GM12801 (cell line): ENCODE results near the gene NDNF.

Experiments
- CTCF ChIP-seq: IDR thresholded peaks from one replicate; pipeline ENCODE4 v1.5.1; 2011; ENCODE audit warnings: control low read depth; ENCODE audit not compliant: insufficient read length; ENCODE audit errors: extremely low read depth

The NDNF gene

GRCh38 chr4:121016611-121017010 is 55.7 kb downstream of the NDNF start:
- no peak for TF ChIP-seq CTCF

- no peak for TF ChIP-seq CTCF
These were observed 56.9 kb downstream of the NDNF start for GRCh38 chr4:121015421-121015820.

DNA sequence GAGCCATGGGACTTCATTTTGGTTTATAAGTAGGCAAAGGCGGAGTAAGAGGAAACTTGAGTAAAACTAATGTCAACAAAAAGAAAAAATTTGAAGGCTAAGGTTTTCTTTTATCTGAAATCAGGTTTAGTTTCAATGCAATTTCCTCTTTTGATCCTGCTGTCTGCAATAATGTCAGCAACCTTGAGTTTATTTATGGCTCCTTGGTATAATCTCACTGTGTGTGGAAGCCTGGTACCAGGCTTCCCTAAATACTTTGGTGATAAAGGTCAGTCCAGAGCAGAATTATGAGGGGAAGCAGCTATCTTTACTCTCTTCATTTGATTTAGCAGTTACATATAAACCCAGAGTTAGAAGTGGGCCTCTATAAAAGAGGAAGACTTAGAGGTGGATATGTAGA is 57.8 kb downstream of the NDNF start:
- TF ChIP-seq CTCF = no peak

DNA sequence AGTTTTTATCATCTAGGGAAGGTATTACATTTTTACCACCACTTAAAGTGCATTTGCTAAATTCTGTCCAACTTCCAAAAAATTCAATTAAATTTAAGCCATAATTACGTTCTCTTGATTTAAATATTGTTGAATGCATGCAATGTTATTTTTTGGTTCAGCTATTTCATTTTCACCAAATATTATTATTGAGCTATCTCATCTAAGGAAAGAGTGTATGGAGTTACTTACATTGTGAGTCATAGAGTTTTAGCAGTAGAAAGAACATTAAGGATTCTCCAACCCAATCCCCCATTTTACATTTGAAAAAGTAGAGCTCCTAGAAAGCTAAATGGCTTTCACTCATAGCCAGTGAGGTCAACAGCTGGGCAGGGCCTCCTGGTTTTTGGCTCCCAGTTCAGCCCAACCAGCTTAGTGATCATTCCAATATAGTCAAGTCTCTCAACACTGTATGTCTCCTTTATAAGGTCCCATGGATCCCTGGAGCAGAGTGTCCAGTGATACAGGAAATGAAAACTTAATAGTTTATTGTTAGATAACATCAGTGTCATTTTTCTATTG is 60.5 kb downstream of the NDNF start:
- no peak for TF ChIP-seq CTCF

- no peak for TF ChIP-seq CTCF
These were observed 61.2 kb downstream of the NDNF start for GRCh38 chr4:121011138-121011537.

- TF ChIP-seq CTCF = no peak
These were observed 62.5 kb downstream of the NDNF start for GRCh38 chr4:121009578-121010478.

GRCh38 chr4:121007660-121008059 is 64.7 kb downstream of the NDNF start:
- no peak for TF ChIP-seq CTCF
